NT2/D1 (cell line): Measurements from ENCODE around the gene ROR1.

ENCODE experiments used
- YY1 ChIP-seq: IDR thresholded peaks from 2 replicates; pipeline ENCODE4 v1.6.1; 2011; ENCODE audit not compliant: insufficient read length, insufficient read depth
- ZNF274 ChIP-seq: IDR thresholded peaks from 2 replicates; pipeline ENCODE4 v1.6.1; 2011; ENCODE audit warnings: mild to moderate bottlenecking, low read depth, low read length

GRCh38 chr1:64166629-64167028 lies 392.8 kb downstream of the ROR1 start:
- TF ChIP-seq ZNF274 (no peak), YY1 (no peak)
